Motor neuron (in vitro differentiated cells): ENCODE measurements around the gene OCA2. TPM values are rescaled to one million over a fixed set of nuclear protein-coding genes. Genes with fewer than 3 reads are reported as not detected.
A peak's percentile ranks its signal among the peaks of the same experiment; 100 is the strongest.

Experiments used
- ATAC-seq, 8 experiments: fragments of 200-7000 bp; cut with Tn5 transposase; replicated peaks in 6 of 8; 2 replicates each; pipeline ENCODE4 v1.8.0; 2021; ENCODE audit warnings: mild to moderate bottlenecking in 8 of 8, moderate library complexity in 8 of 8
- H3K27ac ChIP-seq, 2 donors: fragments of 250-450 bp; sonication (Bioruptor Pico); 2 replicates each; pipeline ENCODE4 v1.9.0; 2021; ENCODE audit warnings: antibody characterized with exemption in 2 of 2, mild to moderate bottlenecking in 2 of 2, moderate library complexity in 1 of 2
- H3K4me1 ChIP-seq, 2 donors: fragments of 250-450 bp; sonication (Bioruptor Pico); replicated peaks in 1 of 2; 2 replicates each; pipeline ENCODE4 v1.6.1; 2021; ENCODE audit warnings: antibody characterized with exemption in 2 of 2, mild to moderate bottlenecking in 2 of 2, moderate library complexity in 1 of 2
- H3K4me3 ChIP-seq, 5 donors: fragments of 250-450 bp; sonication (Bioruptor Pico); 2 replicates each; pipeline ENCODE4 v1.9.0; 2021; ENCODE audit warnings: antibody characterized with exemption in 5 of 5, mild to moderate bottlenecking in 5 of 5, moderate library complexity in 4 of 5
- WGBS, 10 experiments: fragments of 450-650 bp; shearing (Covaris generic); methylation state at CpG; one replicate each; pipeline ENCODE4 v1.0.0; 2022; 5-methylcytosine and 5-hydroxymethylcytosine counted together
- in situ Hi-C, 9 experiments: fragments of 400-800 bp; cut with MboI; loops; one replicate each; pipeline ENCODE4 v1.15.0; 2021; ENCODE audit warnings: low sequenced_read_pairs in 9 of 9, low pct_unique_long_range_greater_than_20kb in 2 of 9; ENCODE audit not compliant: unreplicated experiment in 9 of 9
- total RNA-seq, 8 experiments: library from RNA; unstranded; fragments of 300-600 nt; gene quantifications; 2 replicates each; pipeline versions ENCODE4 v1.2.3 to v1.2.4, GENCODE V29; 2022

OCA2 gene
- total RNA-seq, 8 experiments from 2014 or later = 0.16 to 1.9 (median 0.29) TPM; not detected in 2

DNA sequence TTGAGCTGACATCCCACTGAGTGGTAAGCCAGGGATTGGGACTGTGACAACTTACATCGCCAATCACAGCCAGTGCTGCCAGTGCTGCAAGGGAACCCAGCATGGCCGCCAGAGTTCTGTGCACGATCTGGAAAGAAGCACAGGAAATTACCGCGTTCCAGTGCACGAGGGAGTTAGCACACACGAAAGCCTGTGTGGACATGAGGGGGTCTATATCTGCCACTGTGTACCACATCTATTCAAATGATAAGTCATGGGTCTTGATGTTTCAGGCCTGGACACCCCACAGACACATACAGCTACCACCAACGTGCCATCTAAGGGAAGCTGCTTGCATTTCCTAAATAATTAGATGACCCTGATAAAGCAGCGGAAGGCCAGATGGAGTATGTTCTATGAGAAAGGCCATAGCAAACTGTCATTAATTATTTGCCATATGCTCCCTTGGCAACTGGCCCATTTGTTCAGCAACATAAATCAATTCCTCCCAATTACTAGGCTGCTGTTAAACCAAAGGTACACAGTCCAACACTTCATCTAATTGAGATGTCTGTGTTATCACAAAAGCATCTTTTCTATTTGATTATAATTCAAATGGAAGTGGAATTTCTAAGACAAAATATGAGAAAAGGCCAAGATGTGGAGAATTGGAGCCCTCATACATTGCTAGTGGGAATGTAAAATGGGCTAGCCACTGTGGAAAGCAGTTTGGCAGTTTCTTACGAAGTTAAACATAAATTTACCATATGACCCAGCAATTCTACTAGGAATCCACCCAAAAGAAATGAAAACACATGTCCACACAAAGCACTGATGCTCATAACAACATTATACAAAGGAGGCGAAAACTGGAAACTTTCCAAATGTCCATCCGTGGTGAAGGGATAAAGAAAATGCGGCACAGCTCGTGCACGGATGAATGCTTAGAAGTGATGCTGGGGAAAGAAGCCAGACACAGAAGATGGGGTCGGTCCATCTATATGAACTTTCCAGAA lies 108.3 kb downstream of the OCA2 start:
- Histone ChIP-seq H3K4me3 (no peak overlapping the region), H3K27ac (no peak overlapping the region), H3K4me1 (peaks cover 14 to 25% of the 10 kb centered on the region in 2 donors)
- 21 to 100% (median 52%) methylated on average over 2 to 12 of the region's 16 CpGs for WGBS, 10 experiments
- peak in 5 of 8 experiments; percentile 62 to 87 (median 76) for ATAC-seq
- in situ Hi-C loops = no loop called here

DNA sequence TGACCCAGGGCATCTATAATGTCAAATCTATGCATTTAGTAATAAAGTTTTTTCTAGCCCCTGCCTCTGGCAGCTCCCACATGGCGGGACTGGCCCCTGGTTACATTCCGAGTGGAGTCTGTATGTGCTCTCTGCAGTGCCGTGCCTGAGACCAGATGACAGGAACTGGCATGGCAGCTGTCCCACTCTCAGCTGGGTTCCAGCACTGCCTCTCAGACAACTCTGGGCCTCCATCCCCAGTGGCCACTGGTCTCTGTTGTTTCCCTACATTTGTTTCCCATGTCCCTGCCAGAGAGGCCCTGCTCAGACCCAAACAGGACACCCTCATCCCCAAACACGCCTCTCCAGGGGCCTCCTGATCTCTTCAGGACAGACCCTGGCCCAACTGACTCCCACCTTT lies 109.3 kb downstream of the OCA2 start:
- H3K27ac ChIP-seq = no peak overlapping the region
- peak in 4 of 8 experiments; percentile 12 to 41 (median 19) for ATAC-seq

GRCh38 chr15:27989427-27989826 lies 109.7 kb downstream of the OCA2 start:
- peak in 5 of 8 experiments; percentile 37 to 82 (median 68) for ATAC-seq
- H3K27ac ChIP-seq = no peak overlapping the region
- 20 to 100% (median 70%) methylated on average over 1 to 9 of the region's 13 CpGs; no CpG with 5 or more reads in 5 of the 10 experiments for WGBS, 10 experiments
- H3K4me1 ChIP-seq = peaks cover 14 to 25% of the 10 kb centered on the region in 2 donors
- in situ Hi-C loops = no loop called here
- H3K4me3 ChIP-seq = no peak overlapping the region

More for the DNA sequence above, 109.3 kb downstream of the OCA2 start:
- Histone ChIP-seq H3K4me3 (no peak overlapping the region), H3K4me1 (peaks cover 14 to 25% of the 10 kb centered on the region in 2 donors)
- in situ Hi-C loops = no loop called here
- 27 to 100% (median 90%) methylated on average over 1 to 4 of the region's 4 CpGs; no CpG with 5 or more reads in 6 of the 10 experiments for WGBS, 10 experiments

GRCh38 chr15:27985099-27985498 lies 114.0 kb downstream of the OCA2 start:
- 60 to 100% (median 97%) methylated on average over 1 to 6 of the region's 13 CpGs; no CpG with 5 or more reads in 5 of the 10 experiments for WGBS, 10 experiments
- ATAC-seq = no peak
- peaks cover 3 to 13% of the 10 kb centered on the region in 2 donors for H3K4me1 ChIP-seq
- no peak overlapping the region for H3K27ac ChIP-seq
- no peak overlapping the region for H3K4me3 ChIP-seq
- in situ Hi-C loops = no loop called here

DNA sequence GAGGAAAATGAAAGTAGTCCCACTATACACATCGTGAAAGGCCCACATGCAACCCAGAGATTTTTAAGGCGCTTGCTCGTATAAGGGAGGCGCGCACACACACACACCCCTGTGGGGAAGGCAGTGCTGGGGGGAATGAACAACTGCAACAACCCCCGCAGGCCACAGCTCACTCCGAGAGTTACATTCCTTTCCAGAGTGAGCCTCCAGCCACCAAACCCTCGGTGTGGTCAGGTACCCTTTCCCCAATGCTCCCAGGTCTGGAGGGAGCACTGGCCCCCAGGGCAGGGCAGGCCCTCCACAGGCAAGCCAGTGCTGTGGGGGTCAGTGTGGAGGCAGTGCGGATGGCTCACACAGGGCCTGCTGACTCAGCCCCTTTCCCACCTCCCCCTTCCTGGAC lies 115.6 kb downstream of the OCA2 start:
- Histone ChIP-seq H3K27ac (no peak overlapping the region), H3K4me1 (no peaks in the 10 kb centered on the region), H3K4me3 (no peak overlapping the region)
- in situ Hi-C loops = no loop called here
- 0 to 50% methylated on average over 1 of the region's 9 CpGs; no CpG with 5 or more reads in 8 of the 10 experiments for WGBS, 10 experiments
- peak in 2 of 8 experiments; percentile 41 to 59 for ATAC-seq

DNA sequence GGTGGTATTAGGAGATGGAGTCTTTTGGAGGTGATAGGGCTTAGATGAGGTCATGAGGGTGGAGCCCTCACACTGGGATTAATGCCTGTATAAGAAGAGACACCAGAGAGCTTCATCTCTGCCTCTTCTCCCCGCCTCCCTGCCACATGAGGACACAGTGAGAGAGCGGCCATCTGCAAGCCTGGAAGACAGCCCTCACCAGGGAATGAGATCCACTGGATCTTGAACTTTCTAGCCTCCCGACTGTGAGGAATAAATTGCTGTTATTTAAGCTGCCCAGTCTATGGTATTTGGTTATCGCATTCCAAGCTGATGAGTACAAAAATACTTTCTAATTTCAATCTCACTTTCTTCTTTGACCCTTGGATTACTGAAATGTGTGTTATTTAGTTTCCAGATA lies 121.4 kb downstream of the OCA2 start:
- no peaks in the 10 kb centered on the region for H3K4me1 ChIP-seq
- no peak for ATAC-seq
- in situ Hi-C loops = no loop called here
- H3K27ac ChIP-seq = no peak overlapping the region
- no peak overlapping the region for H3K4me3 ChIP-seq
- WGBS, 10 experiments = 33 to 100% (median 98%) methylated on average over 1 to 4 of the region's 4 CpGs; no CpG with 5 or more reads in 2 of the 10 experiments

DNA sequence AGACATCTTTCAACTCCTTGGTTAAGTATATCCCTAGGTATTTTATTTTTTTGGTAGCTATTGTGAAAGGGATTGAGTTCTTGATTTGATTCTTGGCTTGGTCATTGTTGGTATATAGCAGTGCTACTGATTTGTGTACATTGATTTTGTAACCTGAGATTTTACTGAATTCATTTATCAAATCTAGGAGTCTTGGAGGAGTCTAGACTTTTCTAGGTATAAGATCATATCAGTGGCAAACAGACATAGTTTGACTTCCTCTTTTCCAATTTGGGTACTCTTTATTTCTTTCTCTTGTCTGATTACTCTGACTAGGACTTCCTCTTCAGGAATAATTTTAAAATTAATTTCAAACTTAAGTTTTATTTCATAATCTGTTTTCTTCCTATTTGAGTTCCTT lies 125.2 kb downstream of the OCA2 start:
- no peak for ATAC-seq
- H3K4me3 ChIP-seq = no peak overlapping the region
- no peaks in the 10 kb centered on the region for H3K4me1 ChIP-seq
- in situ Hi-C loops = no loop called here
- H3K27ac ChIP-seq = no peak overlapping the region

GRCh38 chr15:27970661-27971392 lies 128.3 kb downstream of the OCA2 start:
- no peak overlapping the region for H3K4me3 ChIP-seq
- 0 to 98% (median 87%) methylated on average over 1 to 20 of the region's 24 CpGs; no CpG with 5 or more reads in 1 of the 10 experiments for WGBS, 10 experiments
- H3K4me1 ChIP-seq = no peaks in the 10 kb centered on the region
- no peak overlapping the region for H3K27ac ChIP-seq
- in situ Hi-C loops = no loop called here
- no peak for ATAC-seq

GRCh38 chr15:27967541-27967940 lies 131.6 kb downstream of the OCA2 start:
- in situ Hi-C loops = no loop called here
- ATAC-seq = no peak

DNA sequence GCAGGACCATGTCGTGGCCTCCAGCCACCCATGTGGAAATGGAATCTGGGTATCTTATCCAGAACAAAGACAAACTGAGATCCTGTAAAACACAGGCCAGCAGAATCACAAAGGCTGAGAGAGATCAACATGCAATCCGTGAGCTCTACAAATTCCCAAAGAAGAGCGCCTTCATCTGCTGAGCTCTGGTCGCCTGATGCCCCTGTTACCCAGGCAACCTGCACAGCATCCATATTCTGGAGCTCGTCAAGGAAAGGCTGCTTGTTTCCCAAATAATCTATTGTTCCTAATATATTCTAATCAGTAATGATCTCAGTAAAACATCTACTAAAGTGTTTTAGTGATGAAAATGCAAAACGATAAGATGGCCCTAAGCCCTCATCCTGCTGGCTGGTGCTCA lies 133.6 kb downstream of the OCA2 start:
- 0 to 87% (median 48%) methylated on average over 1 to 5 of the region's 6 CpGs; no CpG with 5 or more reads in 2 of the 10 experiments for WGBS, 10 experiments
- H3K4me3 ChIP-seq = no peak overlapping the region
- ATAC-seq = peak in 1 of 8 experiments; percentile 50
- peaks cover 0 to 4% of the 10 kb centered on the region in 2 donors for H3K4me1 ChIP-seq
- no peak overlapping the region for H3K27ac ChIP-seq
- in situ Hi-C loops = no loop called here

More at GRCh38 chr15:27967541-27967940, 131.6 kb downstream of the OCA2 start:
- peaks cover 0 to 4% of the 10 kb centered on the region in 2 donors for H3K4me1 ChIP-seq
- no peak overlapping the region for H3K27ac ChIP-seq
- no peak overlapping the region for H3K4me3 ChIP-seq
- 19 to 100% (median 93%) methylated on average over 2 to 11 of the region's 13 CpGs; no CpG with 5 or more reads in 5 of the 10 experiments for WGBS, 10 experiments

DNA sequence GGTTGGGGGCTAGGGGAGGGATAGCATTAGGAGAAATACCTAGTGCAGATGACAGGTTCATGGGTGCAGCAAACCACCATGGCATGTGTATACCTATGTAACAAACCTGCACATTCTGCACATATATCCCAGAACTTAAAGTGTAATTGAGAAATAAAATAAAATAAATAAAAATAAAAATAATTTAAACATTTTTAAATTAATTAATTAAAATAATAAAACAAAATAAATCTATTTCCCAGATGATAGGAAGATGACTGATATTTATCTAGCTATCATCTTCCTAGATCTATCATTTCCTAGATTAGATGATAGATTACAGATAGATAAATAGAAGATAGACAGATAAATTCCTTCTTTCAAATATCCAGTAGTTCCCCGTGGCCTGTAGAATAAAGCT lies 137.3 kb downstream of the OCA2 start:
- in situ Hi-C loops = no loop called here
- 0 to 100% (median 60%) methylated on average over 1 of the region's 1 CpG; no CpG with 5 or more reads in 1 of the 10 experiments for WGBS, 10 experiments
- peaks cover 0 to 4% of the 10 kb centered on the region in 2 donors for H3K4me1 ChIP-seq
- H3K4me3 ChIP-seq = no peak overlapping the region
- ATAC-seq = no peak
- no peak overlapping the region for H3K27ac ChIP-seq

DNA sequence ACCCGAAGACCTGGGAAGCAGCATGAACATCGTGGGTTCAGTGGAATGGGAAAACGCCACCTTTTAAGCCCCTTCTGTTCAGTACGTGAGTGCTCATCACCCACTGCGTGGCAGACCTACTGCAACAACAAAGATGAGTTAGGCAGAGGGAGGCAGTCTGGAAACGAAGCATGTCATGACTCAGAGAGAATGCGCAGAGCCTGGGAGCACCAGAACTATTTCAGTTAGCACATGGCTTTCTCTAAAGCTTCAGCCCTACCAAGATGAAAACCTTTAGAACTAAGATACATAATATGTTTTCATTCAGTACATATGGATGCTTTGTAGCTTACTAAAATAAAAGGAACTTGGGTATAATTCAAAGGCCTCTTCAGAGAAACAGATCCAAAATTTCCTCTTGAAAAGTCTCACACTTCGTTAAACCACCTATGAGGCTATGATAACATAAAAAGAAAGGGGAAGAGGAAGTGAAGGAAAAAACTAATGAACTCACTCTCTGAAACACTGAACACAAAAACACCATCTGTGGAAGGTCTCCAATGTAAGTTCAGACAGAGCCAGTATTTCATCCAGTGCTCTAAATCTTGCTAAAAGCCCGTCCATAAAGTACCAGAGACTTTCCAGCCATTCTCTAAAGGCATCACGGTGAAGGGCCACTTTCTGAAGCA lies 140.1 kb downstream of the OCA2 start:
- H3K27ac ChIP-seq = no peak overlapping the region
- ATAC-seq = no peak
- in situ Hi-C loops = no loop called here
- H3K4me3 ChIP-seq = no peak overlapping the region
- peaks cover 5 to 9% of the 10 kb centered on the region in 2 donors for H3K4me1 ChIP-seq
- WGBS, 10 experiments = 7 to 88% (median 50%) methylated on average over 2 to 7 of the region's 10 CpGs; no CpG with 5 or more reads in 1 of the 10 experiments
